AG09309 (cell line): ENCODE measurements around the gene GOT1.

Experiments
- DNase-seq: peaks from one replicate; pipeline ENCODE4 v3.0.0-alpha.2; 2010; ENCODE audit warnings: low read depth
- H3K4me3 ChIP-seq: 2 replicates; pipeline ENCODE4 v1.5.1; 2011; ENCODE audit warnings: mild to moderate bottlenecking, low read depth, low read length, moderate library complexity; ENCODE audit not compliant: control insufficient read depth
- CTCF ChIP-seq: IDR thresholded peaks from 2 replicates; pipeline ENCODE4 v1.5.1; 2011; ENCODE audit warnings: mild to moderate bottlenecking, low read depth, low read length, inconsistent platforms; ENCODE audit not compliant: insufficient read depth, control insufficient read depth; ENCODE audit errors: missing control alignments

The GOT1 gene

GRCh38 chr10:99430116-99430450 lies 341 bp downstream of the GOT1 start:
- H3K4me3 ChIP-seq = peak overlapping the region; percentile 100
- no peak for TF ChIP-seq CTCF
- DNase-seq = no peak

- DNase-seq = no peak
- peak overlapping the region; percentile 100 for H3K4me3 ChIP-seq
- no peak for TF ChIP-seq CTCF
Observed at GRCh38 chr10:99429517-99430095, 818 bp downstream of the GOT1 start.

- TF ChIP-seq CTCF = no peak
- no peak for DNase-seq
- H3K4me3 ChIP-seq = no peak overlapping the region
Observed at GRCh38 chr10:99427566-99428190, 2.7 kb downstream of the GOT1 start.

- H3K4me3 ChIP-seq = no peak overlapping the region
- DNase-seq = no peak
- TF ChIP-seq CTCF = no peak
Observed at GRCh38 chr10:99426689-99427088, 3.7 kb downstream of the GOT1 start.

GRCh38 chr10:99425204-99425603 lies 5.2 kb downstream of the GOT1 start:
- no peak overlapping the region for H3K4me3 ChIP-seq
- DNase-seq = no peak
- no peak for TF ChIP-seq CTCF

GRCh38 chr10:99424656-99425055 lies 5.8 kb downstream of the GOT1 start:
- no peak overlapping the region for H3K4me3 ChIP-seq
- TF ChIP-seq CTCF = no peak
- no peak for DNase-seq
